ENCODE results near the gene ADAMTSL1. TPM values are rescaled to one million over a fixed set of nuclear protein-coding genes. Genes with fewer than 3 reads are reported as not detected.

ADAMTSL1 gene
- polyA plus RNA-seq, 1 donor from 2014 or later: 1.1 TPM

DNA sequence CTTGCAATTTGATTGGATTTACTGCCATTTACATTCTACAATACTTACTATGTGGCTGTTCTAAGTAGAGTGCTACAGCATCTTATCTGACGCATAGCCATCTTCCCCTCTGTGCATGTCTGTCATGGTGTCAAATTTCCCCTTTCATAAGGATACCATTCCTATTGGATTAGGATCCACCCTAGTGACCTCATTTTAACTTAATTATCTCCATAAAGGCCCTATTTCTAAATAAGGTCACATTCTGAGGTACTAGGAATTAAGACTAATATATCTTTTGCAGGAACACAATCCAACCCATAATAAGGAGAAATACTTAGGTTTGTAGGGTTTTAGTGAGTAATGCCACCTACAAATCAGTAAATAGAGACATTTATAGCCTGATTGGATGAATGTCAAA is 268.0 kb downstream of the ADAMTSL1 start:
- H3F3A ChIP-seq (ENCODE audit: insufficient read depth, low read length, poor library complexity, severe bottlenecking): no peaks in the 10 kb centered on the region
- H3K79me2 ChIP-seq (replicated peaks; ENCODE audit: insufficient read depth, low read length): no peaks in the 10 kb centered on the region
- no peaks in the 10 kb centered on the region for H3K36me3 ChIP-seq (ENCODE audit: insufficient read depth, low read length)
- no peaks in the 10 kb centered on the region for H3K9me2 ChIP-seq (ENCODE audit: insufficient read depth, low read length)
- no peaks in the 10 kb centered on the region for H3K27me3 ChIP-seq (ENCODE audit: insufficient read depth, low read depth, low read length)
- no peaks in the 10 kb centered on the region for H4K20me1 ChIP-seq (ENCODE audit: insufficient read depth)
- H3K9me3 ChIP-seq (ENCODE audit: low read length): no peaks in the 10 kb centered on the region
- H3K27ac ChIP-seq (ENCODE audit: low read length): no peak overlapping the region
- TF ChIP-seq REST (IDR thresholded peaks at IDR 0.05; ENCODE audit: borderline replicate concordance) (no peak), MXI1 (conservative IDR thresholded peaks at IDR 0.05; ENCODE audit: poor library complexity, severe bottlenecking) (no peak), CTCF (IDR thresholded peaks at IDR 0.05; ENCODE audit: poor library complexity, severe bottlenecking) (no peak), EP300 (conservative IDR thresholded peaks at IDR 0.05; ENCODE audit: poor library complexity, severe bottlenecking) (no peak), TAF1 (IDR thresholded peaks at IDR 0.05; ENCODE audit: low read depth) (no peak), EZH2 (IDR thresholded peaks at IDR 0.05; ENCODE audit: borderline replicate concordance, insufficient read depth, low read length, poor library complexity, severe bottlenecking) (no peak), POLR2AphosphoS5 (IDR thresholded peaks at IDR 0.05) (no peak), RAD21 (conservative IDR thresholded peaks at IDR 0.05) (no peak), SMC3 (conservative IDR thresholded peaks at IDR 0.05; ENCODE audit: poor library complexity) (no peak)
- H3K4me3 ChIP-seq (ENCODE audit: low read length): no peak overlapping the region
- no peak overlapping the region for H3K4me2 ChIP-seq (ENCODE audit: low read length)
- no peak overlapping the region for H3K9ac ChIP-seq (ENCODE audit: low read length)
- no peak overlapping the region for H2AFZ ChIP-seq (ENCODE audit: low read depth, low read length)

- Histone ChIP-seq H3K79me2 (replicated peaks; ENCODE audit: insufficient read depth, low read length) (no peaks in the 10 kb centered on the region), H3K9ac (ENCODE audit: low read length) (no peak overlapping the region)
- TF ChIP-seq RAD21 (conservative IDR thresholded peaks at IDR 0.05): no peak
- no peak for TF ChIP-seq POLR2AphosphoS5 (IDR thresholded peaks at IDR 0.05)
- TF ChIP-seq EZH2 (IDR thresholded peaks at IDR 0.05; ENCODE audit: borderline replicate concordance, insufficient read depth, low read length, poor library complexity, severe bottlenecking): no peak
- TF ChIP-seq SMC3 (conservative IDR thresholded peaks at IDR 0.05; ENCODE audit: poor library complexity): no peak
- no peak for TF ChIP-seq CTCF (IDR thresholded peaks at IDR 0.05; ENCODE audit: poor library complexity, severe bottlenecking)
- no peak for TF ChIP-seq REST (IDR thresholded peaks at IDR 0.05; ENCODE audit: borderline replicate concordance)
- no peak for TF ChIP-seq MXI1 (conservative IDR thresholded peaks at IDR 0.05; ENCODE audit: poor library complexity, severe bottlenecking)
- no peak for TF ChIP-seq EP300 (conservative IDR thresholded peaks at IDR 0.05; ENCODE audit: poor library complexity, severe bottlenecking)
- no peak for TF ChIP-seq TAF1 (IDR thresholded peaks at IDR 0.05; ENCODE audit: low read depth)
These were observed 269.5 kb downstream of the ADAMTSL1 start for GRCh38 chr9:18743421-18743820.

More at GRCh38 chr9:18743421-18743820, 269.5 kb downstream of the ADAMTSL1 start:
- Histone ChIP-seq H3K4me2 (ENCODE audit: low read length) (no peak overlapping the region), H4K20me1 (ENCODE audit: insufficient read depth) (no peaks in the 10 kb centered on the region), H3F3A (ENCODE audit: insufficient read depth, low read length, poor library complexity, severe bottlenecking) (no peaks in the 10 kb centered on the region), H2AFZ (ENCODE audit: low read depth, low read length) (no peak overlapping the region), H3K36me3 (ENCODE audit: insufficient read depth, low read length) (no peaks in the 10 kb centered on the region), H3K9me3 (ENCODE audit: low read length) (no peaks in the 10 kb centered on the region), H3K27me3 (ENCODE audit: insufficient read depth, low read depth, low read length) (no peaks in the 10 kb centered on the region), H3K4me3 (ENCODE audit: low read length) (no peak overlapping the region), H3K27ac (ENCODE audit: low read length) (no peak overlapping the region), H3K9me2 (ENCODE audit: insufficient read depth, low read length) (no peaks in the 10 kb centered on the region)

All from neural cell (in vitro differentiated cells).